ENCODE results near the gene AP3B2.

The AP3B2 gene

GRCh38 chr15:82692171-82692570 is 17.5 kb downstream of the AP3B2 start:
- no peak for DNase-seq (ENCODE audit: low spot score)

DNA sequence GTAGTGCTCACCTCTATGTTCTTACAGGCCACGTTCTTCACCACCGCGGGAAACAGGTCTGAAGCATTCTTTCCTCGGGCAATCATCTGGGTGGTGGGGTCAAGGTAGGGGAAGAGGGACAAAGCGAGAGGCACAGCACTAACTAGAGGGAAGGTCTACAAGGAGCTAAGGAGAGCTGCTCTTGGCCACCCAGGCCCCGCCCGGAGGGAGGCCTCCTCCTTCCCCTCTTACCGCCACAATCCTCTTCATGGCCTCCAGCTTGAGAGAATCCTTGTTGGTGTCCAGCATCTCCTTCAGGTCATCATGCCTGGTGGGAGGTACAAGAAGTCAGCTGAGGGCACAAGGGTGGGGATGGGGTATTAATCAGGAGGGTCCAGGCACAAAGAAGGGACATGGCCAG is 20.5 kb downstream of the AP3B2 start:
- no peak for DNase-seq (ENCODE audit: low spot score)

GRCh38 chr15:82688691-82689090 is 21.0 kb downstream of the AP3B2 start:
- DNase-seq (ENCODE audit: low spot score): no peak

DNA sequence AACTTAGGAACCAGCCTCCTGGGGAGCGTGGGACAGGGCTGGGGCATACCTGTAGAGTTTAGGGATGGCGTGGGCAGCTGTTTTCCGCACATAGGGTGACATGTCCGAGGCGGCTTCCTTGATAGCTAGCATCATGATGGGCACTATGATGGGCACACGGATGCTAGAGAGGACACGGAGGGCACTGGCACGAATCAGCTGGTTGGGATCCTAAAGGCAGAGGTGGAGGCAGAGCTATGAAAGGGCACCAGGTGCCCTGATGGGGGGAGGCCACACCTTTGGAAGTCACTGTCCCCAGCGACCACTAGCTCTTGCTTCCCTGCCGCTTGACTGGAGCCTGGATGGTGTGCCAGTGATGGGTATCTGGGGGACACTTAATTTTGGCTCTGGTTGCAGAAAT is 28.3 kb downstream of the AP3B2 start:
- DNase-seq (ENCODE audit: low spot score): no peak

DNA sequence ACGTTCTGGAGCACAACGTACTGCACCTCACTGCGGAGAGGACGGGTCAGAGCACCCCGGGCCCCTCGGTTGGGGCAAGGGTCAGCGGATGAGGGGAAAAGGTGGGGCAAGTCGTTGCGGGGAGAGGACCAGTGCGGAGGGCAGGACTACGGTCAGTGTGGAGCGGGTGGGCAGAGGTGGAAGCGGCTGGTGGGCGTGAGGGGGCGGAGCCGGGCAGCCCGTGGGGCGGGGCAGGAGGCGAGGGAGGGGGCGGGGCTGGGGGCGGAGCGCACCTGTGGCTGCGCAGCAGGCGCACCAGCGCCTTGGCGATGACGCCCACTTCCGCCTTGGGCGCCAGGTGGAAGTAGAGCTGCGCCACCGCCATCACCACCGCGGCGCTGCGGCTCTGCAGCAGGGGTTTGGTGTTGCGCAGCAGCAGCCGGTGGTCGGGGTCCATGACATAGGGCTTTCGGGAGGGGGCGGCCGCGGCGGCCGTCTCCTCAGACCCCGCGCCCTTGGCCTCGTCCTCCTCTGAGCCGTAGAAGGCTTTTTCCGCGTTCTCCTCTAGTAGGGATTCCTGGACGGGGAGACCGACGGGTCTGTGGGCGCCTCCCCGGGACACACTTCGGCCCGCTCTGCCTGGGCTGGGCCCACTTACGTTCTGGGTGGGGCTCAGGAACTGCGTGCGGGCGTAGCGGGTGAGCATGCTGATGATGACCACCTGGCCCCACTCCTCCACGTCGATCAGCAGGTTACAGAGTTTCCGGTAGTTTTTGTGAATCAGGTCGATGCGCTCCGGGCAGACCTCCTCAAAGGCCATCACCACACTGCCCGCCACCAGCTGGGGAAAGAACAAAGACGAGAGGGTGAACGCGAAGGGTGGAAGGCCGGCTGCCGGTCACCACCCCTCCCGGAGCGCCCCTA is 29.2 kb downstream of the AP3B2 start:
- no peak for DNase-seq (ENCODE audit: low spot score)

DNA sequence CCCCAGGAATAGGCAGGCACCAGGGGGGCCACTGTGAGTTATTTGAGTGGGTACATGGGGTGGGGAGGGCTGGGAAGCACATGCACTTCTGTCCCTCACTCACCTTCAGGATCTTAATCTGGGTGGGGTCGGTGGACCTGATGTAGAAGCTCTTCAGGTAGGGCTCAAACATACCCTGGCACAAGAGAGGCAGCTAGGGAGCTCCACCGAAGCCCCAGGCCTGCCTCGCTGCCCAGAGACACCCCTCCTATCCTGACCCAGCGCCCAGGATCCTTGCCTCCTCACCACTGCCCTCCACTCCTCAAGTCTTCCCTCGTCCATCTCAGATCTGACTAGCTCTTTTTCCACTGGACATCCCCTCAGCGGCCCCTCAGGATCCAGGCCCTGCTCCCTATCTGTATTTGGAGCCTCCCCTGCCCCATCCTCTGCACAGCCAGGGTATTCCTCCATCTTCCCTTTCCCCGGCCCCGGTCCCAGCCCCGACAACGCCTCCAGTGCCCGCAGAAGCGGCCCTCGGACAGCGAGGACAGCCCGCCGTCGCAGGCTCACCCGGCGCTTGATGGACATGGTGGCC is 30.0 kb downstream of the AP3B2 start:
- no peak for DNase-seq (ENCODE audit: low spot score)

DNA sequence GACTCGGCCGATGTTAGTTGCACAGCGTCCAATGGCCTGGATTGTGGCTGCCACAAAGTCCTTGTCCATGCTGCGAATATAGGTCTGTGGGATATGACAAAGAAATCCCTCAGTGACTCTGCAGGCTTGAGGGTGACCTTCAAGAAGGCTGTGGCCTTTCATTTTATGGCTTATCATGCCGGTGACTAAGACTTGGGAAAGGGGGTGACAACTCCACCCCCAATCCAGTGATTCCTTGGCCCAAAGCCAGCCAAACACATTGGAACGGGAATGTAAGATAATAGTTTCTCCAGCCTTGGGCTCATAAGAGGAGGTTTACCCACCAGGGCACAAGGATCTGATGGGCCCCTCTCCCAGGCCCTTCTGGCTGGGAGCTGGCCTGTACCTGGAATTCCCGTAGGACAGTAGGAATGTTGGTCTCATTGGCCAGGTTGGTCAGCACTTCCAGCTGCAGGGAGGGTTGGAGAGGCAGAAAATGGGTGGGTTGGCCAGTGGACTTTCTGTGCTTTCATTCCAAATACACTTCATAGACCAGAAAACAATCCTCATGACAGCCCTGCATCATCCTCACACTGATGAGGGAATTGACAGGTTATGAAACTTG is 31.9 kb downstream of the AP3B2 start:
- no peak for DNase-seq (ENCODE audit: low spot score)

- DNase-seq (ENCODE audit: low spot score): no peak
Measured at GRCh38 chr15:82674873-82675272, 34.8 kb downstream of the AP3B2 start.

GRCh38 chr15:82670699-82671098 is 39.0 kb downstream of the AP3B2 start:
- DNase-seq (ENCODE audit: low spot score): no peak

- DNase-seq (ENCODE audit: low spot score): no peak
Measured at GRCh38 chr15:82666606-82667005, 43.1 kb downstream of the AP3B2 start.

DNA sequence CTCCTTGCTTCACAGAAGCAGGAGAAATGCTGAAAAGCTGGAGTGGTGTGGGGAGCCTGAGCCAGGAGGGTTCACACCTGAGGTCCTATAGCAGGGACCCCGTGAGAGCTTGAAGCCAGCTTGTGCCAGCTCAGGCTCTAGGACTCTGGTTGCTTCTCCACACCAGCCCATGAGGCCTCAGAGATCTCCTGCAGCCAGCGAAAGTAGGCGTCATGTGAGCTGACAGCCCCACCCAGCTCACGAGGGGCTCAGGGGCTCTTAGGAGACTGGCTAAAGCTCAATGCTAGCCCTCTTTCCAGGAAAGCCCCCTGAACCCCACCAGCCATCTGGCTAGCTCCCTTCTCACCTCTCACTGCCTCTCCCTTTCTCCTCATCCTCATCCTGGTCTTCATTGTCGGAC is 45.7 kb downstream of the AP3B2 start:
- no peak for DNase-seq (ENCODE audit: low spot score)

GRCh38 chr15:82663186-82663600 is 46.5 kb downstream of the AP3B2 start:
- no peak for DNase-seq (ENCODE audit: low spot score)

DNA sequence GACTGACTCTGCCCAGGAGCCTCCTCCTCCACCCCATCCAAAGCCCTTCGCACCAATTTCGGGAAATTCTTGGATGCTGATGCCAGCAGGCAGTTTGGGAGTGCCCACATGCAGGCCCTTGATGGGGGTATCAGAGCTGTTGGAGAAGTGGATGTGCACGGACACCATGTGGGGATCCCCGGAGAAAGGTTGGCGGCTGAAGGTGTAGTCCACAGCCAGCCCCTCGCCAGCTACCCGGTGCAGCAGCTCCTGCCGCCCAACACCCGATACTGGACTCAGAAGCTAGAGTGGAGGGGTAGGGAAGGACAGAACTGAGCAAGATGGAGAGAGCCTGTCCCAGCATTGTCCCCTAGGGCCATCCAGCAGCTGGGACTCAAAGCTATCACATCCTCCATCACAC is 47.0 kb downstream of the AP3B2 start:
- DNase-seq (ENCODE audit: low spot score): no peak

DNA sequence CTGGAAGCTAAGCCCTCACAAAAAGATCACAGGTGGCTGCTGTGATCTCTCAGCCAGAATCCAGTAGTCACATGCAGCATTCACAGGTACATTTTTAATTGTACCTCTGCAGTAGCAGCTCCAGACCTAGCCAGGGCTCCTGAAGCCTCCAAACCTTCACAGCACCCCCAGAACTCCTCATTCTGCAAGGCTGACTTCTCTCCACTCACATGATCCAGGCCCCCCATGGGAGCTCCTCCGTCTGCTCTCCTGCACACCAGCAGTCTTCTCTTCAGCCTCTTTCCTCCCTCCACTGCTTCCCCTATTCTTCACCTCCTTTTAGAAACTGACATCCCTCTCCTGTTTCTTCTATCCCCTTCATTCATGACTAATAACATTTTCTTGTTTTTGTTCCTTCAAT is 49.3 kb downstream of the AP3B2 start:
- DNase-seq (ENCODE audit: low spot score): no peak

GRCh38 chr15:82656641-82657266 is 52.9 kb downstream of the AP3B2 start:
- DNase-seq (ENCODE audit: low spot score): no peak

DNA sequence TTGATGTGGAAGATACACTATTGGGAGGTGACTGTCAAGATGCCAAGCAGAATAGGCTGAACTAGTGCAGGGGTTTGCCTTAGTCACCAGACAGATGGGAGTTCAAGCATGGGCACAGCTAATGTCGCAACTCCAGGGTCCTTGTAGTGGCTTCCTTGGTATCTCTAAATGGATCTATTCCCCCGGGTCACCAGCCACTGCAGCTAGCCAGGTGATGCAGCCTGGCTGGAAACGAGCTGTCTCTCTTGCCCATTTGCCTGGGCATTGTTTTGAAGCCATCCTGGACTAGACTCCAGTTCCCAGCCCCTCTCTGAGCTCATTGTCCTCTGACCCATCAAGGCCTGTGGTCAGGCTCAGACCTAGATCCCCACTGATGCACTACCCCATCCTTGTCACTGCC is 54.1 kb downstream of the AP3B2 start:
- no peak for DNase-seq (ENCODE audit: low spot score)

DNA sequence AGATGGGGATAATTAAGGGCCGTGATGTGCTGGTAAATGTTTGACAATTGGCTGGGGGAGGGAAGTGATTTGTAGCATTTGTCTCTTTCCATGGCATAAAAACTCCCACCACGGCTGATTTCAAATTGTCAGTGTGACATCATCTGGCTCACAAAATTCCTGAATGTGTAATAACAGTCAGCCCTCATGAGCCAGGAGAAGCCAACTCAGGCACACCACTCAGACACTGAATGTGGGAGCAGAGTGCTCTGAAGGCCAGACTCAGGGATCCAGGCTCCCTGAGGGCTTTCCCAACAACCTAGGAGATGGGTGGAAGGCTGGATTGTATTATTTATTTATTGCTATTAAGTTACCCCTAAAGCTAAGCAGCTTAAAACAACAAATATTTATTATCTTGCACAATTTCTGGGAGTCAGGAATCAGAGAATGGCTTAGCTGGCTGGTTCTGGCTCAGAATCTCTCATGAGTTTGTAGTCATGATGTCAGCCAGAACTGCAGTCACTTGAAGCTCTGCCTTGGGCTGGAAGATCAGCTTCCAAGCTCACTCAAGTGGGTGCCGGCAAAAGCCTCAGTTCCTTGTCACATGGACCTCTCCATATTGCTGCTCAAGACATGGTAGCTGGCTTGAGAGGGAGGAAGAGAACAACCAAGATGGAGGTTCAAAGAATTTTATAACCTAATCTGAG is 56.0 kb downstream of the AP3B2 start:
- DNase-seq (ENCODE audit: low spot score): no peak

DNA sequence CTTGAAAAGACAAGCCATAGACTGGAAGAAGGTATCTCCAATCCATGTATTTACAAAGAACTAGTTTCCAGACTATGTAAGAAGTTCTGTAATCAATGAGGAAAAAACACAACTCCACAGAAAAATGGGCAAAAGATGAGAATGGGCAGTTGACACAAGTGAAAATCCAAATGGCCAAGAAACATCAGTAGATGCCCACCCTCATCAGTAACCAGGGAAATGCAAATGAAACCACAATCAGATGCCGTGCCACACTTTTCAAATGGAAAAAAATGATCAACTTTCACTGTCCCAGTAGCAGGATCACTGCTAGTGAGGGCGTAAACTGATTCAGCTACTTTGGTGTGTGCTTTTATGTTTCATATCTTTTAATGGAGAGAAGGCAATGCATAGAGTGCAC is 58.0 kb downstream of the AP3B2 start:
- no peak for DNase-seq (ENCODE audit: low spot score)

- DNase-seq (ENCODE audit: low spot score): peak; percentile 86
Measured at GRCh38 chr15:82650046-82650670, 59.5 kb downstream of the AP3B2 start.

DNA sequence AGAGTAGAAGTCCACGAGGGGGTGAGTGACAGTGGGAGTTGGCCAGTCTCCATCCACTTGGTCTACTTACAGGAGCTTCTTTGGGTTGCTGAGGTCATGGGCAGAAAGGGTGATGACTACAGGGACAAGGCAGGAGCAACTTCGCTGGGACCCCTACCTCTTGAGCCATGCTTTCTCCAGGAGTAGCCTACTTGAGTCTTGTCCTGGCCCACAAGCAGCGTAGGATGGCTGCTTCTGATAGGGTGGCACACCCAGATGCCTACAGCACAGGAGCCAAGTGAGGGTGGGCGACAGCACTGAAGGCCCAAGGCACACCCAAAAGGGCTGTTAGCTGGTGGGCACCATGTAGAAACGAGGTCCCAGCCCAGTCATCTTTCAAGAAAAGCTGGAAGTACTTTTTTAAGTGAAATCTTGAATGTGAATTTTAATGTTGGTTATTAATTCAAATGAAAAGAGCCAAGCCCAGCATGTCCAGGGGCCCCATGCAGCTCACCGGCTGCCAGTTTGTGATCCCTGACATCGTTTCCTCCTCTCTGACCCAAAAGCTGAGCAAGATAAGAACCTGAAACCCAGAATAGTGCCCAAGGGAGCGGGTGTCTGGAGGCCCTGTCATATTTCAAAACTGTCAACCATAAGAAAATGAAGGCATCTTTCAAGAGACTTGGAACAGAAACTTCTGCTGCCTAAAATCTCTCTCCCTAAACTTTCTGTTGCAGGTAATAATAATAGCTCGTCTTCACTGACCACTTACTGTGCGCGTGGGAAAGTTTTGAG is 60.3 kb downstream of the AP3B2 start:
- no peak for DNase-seq (ENCODE audit: low spot score)

Data from Ammon's horn (tissue), 1 donor.